Esophagus mucosa (tissue), 1 donor: ENCODE data around the gene PPP6R3. TPM values are rescaled to one million over a fixed set of nuclear protein-coding genes. Genes with fewer than 3 reads are reported as not detected.

Experiments used
- ATAC-seq: fragments of 200-7000 bp; cut with Tn5 transposase; one replicate; pipeline ENCODE4 v1.9.1; 2020
- total RNA-seq: library from RNA; stranded (reverse); gene quantifications from one replicate; pipeline ENCODE4 v1.2.4, GENCODE V29; 2023
- donor health status: DM: yes; HTN: yes; CAD: no.

PPP6R3 gene
- total RNA-seq, 1 donor from 2014 or later = 59.8 TPM

GRCh38 chr11:68567553-68567952 is 107.0 kb downstream of the PPP6R3 start:
- no peak for ATAC-seq

- ATAC-seq = no peak
Observed at GRCh38 chr11:68569357-68569756, 108.8 kb downstream of the PPP6R3 start.

- no peak for ATAC-seq
Observed at GRCh38 chr11:68570691-68571090, 110.1 kb downstream of the PPP6R3 start.

GRCh38 chr11:68574308-68574707 is 113.8 kb downstream of the PPP6R3 start:
- ATAC-seq = peak; percentile 68

- no peak for ATAC-seq
Observed at GRCh38 chr11:68575025-68575665, 114.6 kb downstream of the PPP6R3 start.

- ATAC-seq = peak; percentile 41
Observed at GRCh38 chr11:68579455-68579854, 118.9 kb downstream of the PPP6R3 start.

GRCh38 chr11:68581439-68581838 is 120.9 kb downstream of the PPP6R3 start:
- no peak for ATAC-seq

- ATAC-seq = no peak
Observed at GRCh38 chr11:68581901-68582300, 121.3 kb downstream of the PPP6R3 start.

- peak; percentile 72 for ATAC-seq
Observed at GRCh38 chr11:68582416-68583040, 122.0 kb downstream of the PPP6R3 start.

GRCh38 chr11:68583041-68583446 is 122.5 kb downstream of the PPP6R3 start:
- peak; percentile 50 for ATAC-seq

- peak; percentile 38 for ATAC-seq
Observed at GRCh38 chr11:68584097-68584496, 123.5 kb downstream of the PPP6R3 start.

- no peak for ATAC-seq
Observed at GRCh38 chr11:68584991-68585524, 124.5 kb downstream of the PPP6R3 start.

- no peak for ATAC-seq
Observed at GRCh38 chr11:68589547-68590216, 129.1 kb downstream of the PPP6R3 start.

- no peak for ATAC-seq
Observed at GRCh38 chr11:68591719-68592118, 131.2 kb downstream of the PPP6R3 start.

GRCh38 chr11:68593441-68593840 is 132.9 kb downstream of the PPP6R3 start:
- ATAC-seq = no peak

- no peak for ATAC-seq
Observed at GRCh38 chr11:68594123-68594522, 133.6 kb downstream of the PPP6R3 start.

- ATAC-seq = no peak
Observed at GRCh38 chr11:68596231-68596630, 135.7 kb downstream of the PPP6R3 start.

GRCh38 chr11:68598816-68599653 is 138.5 kb downstream of the PPP6R3 start:
- no peak for ATAC-seq

GRCh38 chr11:68601147-68601546 is 140.6 kb downstream of the PPP6R3 start:
- no peak for ATAC-seq

- peak; percentile 10 for ATAC-seq
Observed at GRCh38 chr11:68609761-68610160, 149.2 kb downstream of the PPP6R3 start.

- ATAC-seq = no peak
Observed at GRCh38 chr11:68610452-68611116, 150.0 kb downstream of the PPP6R3 start.

- peak; percentile 26 for ATAC-seq
Observed at GRCh38 chr11:68615657-68616056, 155.1 kb downstream of the PPP6R3 start.
